Stimulated activated naive CD8-positive, alpha-beta T cell treated with anti-CD3 and anti-CD28 coated beads, Interleukin-15, amount 100 ng/mL, for 72 hours (primary cell): ENCODE results near the gene BAIAP2.
A peak's percentile ranks its signal among the peaks of the same experiment; 100 is the strongest.
"Not testable (repeated sequence)": the region's sequence is repeated elsewhere in the genome, so short reads cannot be mapped to it uniquely, and the experiment has no call there.

Source experiments
- ATAC-seq: fragments of 150-1000 bp; cut with Tn5 transposase; 2 replicates; pipeline ENCODE4 v1.10.0; 2021; ENCODE audit warnings: mild to moderate bottlenecking, moderate library complexity
- DNase-seq, 2 donors: peaks; one replicate each; pipeline ENCODE4 v3.0.0; 2021 to 2022
- H3K27ac Mint-ChIP-seq, 2 donors: one replicate each; pipeline ENCODE4 v1.8.0; 2022; ENCODE audit warnings: mild to moderate bottlenecking in 2 of 2, mixed read lengths in 2 of 2, moderate library complexity in 2 of 2
- H3K27me3 Mint-ChIP-seq: one replicate; pipeline ENCODE4 v1.8.0; 2022; ENCODE audit warnings: mixed read lengths
- H3K4me1 Mint-ChIP-seq: one replicate; pipeline ENCODE4 v1.8.0; 2022; ENCODE audit warnings: mild to moderate bottlenecking, mixed read lengths
- H3K4me3 Mint-ChIP-seq, 2 donors: one replicate each; pipeline ENCODE4 v1.8.0; 2022; ENCODE audit warnings: mild to moderate bottlenecking in 2 of 2, mixed read lengths in 2 of 2, moderate library complexity in 1 of 2
- H3K9me3 Mint-ChIP-seq, 2 donors: one replicate each; pipeline ENCODE4 v1.8.0; 2022; ENCODE audit warnings: mixed read lengths in 2 of 2

The BAIAP2 gene

GRCh38 chr17:81071761-81072741, 37.1 kb downstream of the BAIAP2 start:
- DNase-seq (no peak), ATAC-seq (no peak)
- H3K4me1 Mint-ChIP-seq = no peaks in the 10 kb centered on the region
- H3K27me3 Mint-ChIP-seq = no peaks in the 10 kb centered on the region
- H3K27ac Mint-ChIP-seq = no peak overlapping the region
- no peaks in the 10 kb centered on the region for H3K9me3 Mint-ChIP-seq
- no peak overlapping the region for H3K4me3 Mint-ChIP-seq

- DNase-seq (no peak), ATAC-seq (no peak)
- Mint-ChIP-seq H3K4me1 (no peaks in the 10 kb centered on the region), H3K9me3 (no peaks in the 10 kb centered on the region), H3K27ac (no peak overlapping the region), H3K4me3 (no peak overlapping the region), H3K27me3 (no peaks in the 10 kb centered on the region)
Measured at GRCh38 chr17:81073967-81074839, 39.3 kb downstream of the BAIAP2 start.

- H3K27ac Mint-ChIP-seq = no peak overlapping the region
- no peaks in the 10 kb centered on the region for H3K4me1 Mint-ChIP-seq
- no peak overlapping the region for H3K4me3 Mint-ChIP-seq
- no peaks in the 10 kb centered on the region for H3K9me3 Mint-ChIP-seq
- ATAC-seq = no peak
- DNase-seq = no peak
- no peaks in the 10 kb centered on the region for H3K27me3 Mint-ChIP-seq
Measured at GRCh38 chr17:81074875-81075274, 39.9 kb downstream of the BAIAP2 start.

GRCh38 chr17:81075307-81075706, 40.4 kb downstream of the BAIAP2 start:
- ATAC-seq (no peak), DNase-seq (no peak)
- Mint-ChIP-seq H3K4me3 (no peak overlapping the region), H3K27ac (no peak overlapping the region), H3K9me3 (no peaks in the 10 kb centered on the region), H3K4me1 (no peaks in the 10 kb centered on the region), H3K27me3 (no peaks in the 10 kb centered on the region)

- Mint-ChIP-seq H3K27me3 (no peaks in the 10 kb centered on the region), H3K9me3 (no peaks in the 10 kb centered on the region), H3K4me1 (no peaks in the 10 kb centered on the region), H3K27ac (peak overlapping the region in 1 of 2 donors; percentile 91), H3K4me3 (no peak overlapping the region)
- no peak for ATAC-seq
- no peak for DNase-seq
Measured at GRCh38 chr17:81076141-81076679, 41.3 kb downstream of the BAIAP2 start.

- H3K4me3 Mint-ChIP-seq, DNase-seq, H3K4me1 Mint-ChIP-seq, H3K9me3 Mint-ChIP-seq, H3K27me3 Mint-ChIP-seq, ATAC-seq: not testable (repeated sequence)
- peak overlapping the region in 1 of 2 donors; percentile 87 for H3K27ac Mint-ChIP-seq
Measured at GRCh38 chr17:81078026-81078913, 43.3 kb downstream of the BAIAP2 start.

- Mint-ChIP-seq H3K9me3 (no peaks in the 10 kb centered on the region), H3K27ac (no peak overlapping the region), H3K4me3 (no peak overlapping the region), H3K4me1 (no peaks in the 10 kb centered on the region), H3K27me3 (no peaks in the 10 kb centered on the region)
- DNase-seq = no peak
- ATAC-seq = no peak
Measured at GRCh38 chr17:81080019-81080418, 45.1 kb downstream of the BAIAP2 start.

- H3K4me1 Mint-ChIP-seq = no peaks in the 10 kb centered on the region
- no peaks in the 10 kb centered on the region for H3K9me3 Mint-ChIP-seq
- ATAC-seq (no peak), DNase-seq (no peak)
- no peak overlapping the region for H3K4me3 Mint-ChIP-seq
- peak overlapping the region in 1 of 2 donors; percentile 62 for H3K27ac Mint-ChIP-seq
- no peaks in the 10 kb centered on the region for H3K27me3 Mint-ChIP-seq
Measured at GRCh38 chr17:81081222-81082176, 46.5 kb downstream of the BAIAP2 start.

- Mint-ChIP-seq H3K4me3 (no peak overlapping the region), H3K4me1 (no peaks in the 10 kb centered on the region), H3K27me3 (no peaks in the 10 kb centered on the region), H3K27ac (no peak overlapping the region), H3K9me3 (no peaks in the 10 kb centered on the region)
- DNase-seq = no peak
- ATAC-seq = no peak
Measured at GRCh38 chr17:81082177-81083073, 47.5 kb downstream of the BAIAP2 start.

- ATAC-seq (no peak), DNase-seq (no peak)
- Mint-ChIP-seq H3K4me1 (no peaks in the 10 kb centered on the region), H3K9me3 (no peaks in the 10 kb centered on the region), H3K4me3 (no peak overlapping the region), H3K27me3 (no peaks in the 10 kb centered on the region), H3K27ac (no peak overlapping the region)
Measured at GRCh38 chr17:81083125-81083765, 48.3 kb downstream of the BAIAP2 start.

GRCh38 chr17:81084680-81085419, 49.9 kb downstream of the BAIAP2 start:
- no peak for ATAC-seq
- no peaks in the 10 kb centered on the region for H3K27me3 Mint-ChIP-seq
- H3K4me1 Mint-ChIP-seq = no peaks in the 10 kb centered on the region
- DNase-seq = no peak
- H3K4me3 Mint-ChIP-seq = no peak overlapping the region
- no peak overlapping the region for H3K27ac Mint-ChIP-seq
- H3K9me3 Mint-ChIP-seq = no peaks in the 10 kb centered on the region

- no peaks in the 10 kb centered on the region for H3K9me3 Mint-ChIP-seq
- H3K27ac Mint-ChIP-seq = no peak overlapping the region
- ATAC-seq (no peak), DNase-seq (no peak)
- no peaks in the 10 kb centered on the region for H3K27me3 Mint-ChIP-seq
- H3K4me3 Mint-ChIP-seq = no peak overlapping the region
- H3K4me1 Mint-ChIP-seq = peaks cover 4% of the 10 kb centered on the region
Measured at GRCh38 chr17:81085420-81085911, 50.5 kb downstream of the BAIAP2 start.
